BLaER1 treated with 17β-estradiol and CSF1 and Interleukin-3, amounts not matched to agents 10 nM and 100 nM (cell line): ENCODE results near the gene SLC35F4.

ENCODE experiments used
- H3K27ac ChIP-seq, 11 experiments: shearing (Covaris generic); formaldehyde crosslinking; 2 replicates each; pipeline ENCODE4 v1.8.1; 2022
- H3K27me3 ChIP-seq, 11 experiments: shearing (Covaris generic); formaldehyde crosslinking; 2 replicates each; pipeline ENCODE4 v1.8.1; 2022
- H3K36me3 ChIP-seq, 11 experiments: shearing (Covaris generic); formaldehyde crosslinking; 2 replicates each; pipeline ENCODE4 v1.8.1; 2022
- H3K4me1 ChIP-seq, 10 experiments: shearing (Covaris generic); formaldehyde crosslinking; 2 replicates each; pipeline ENCODE4 v1.8.1; 2022
- H3K4me2 ChIP-seq, 11 experiments: shearing (Covaris generic); formaldehyde crosslinking; 2 replicates each; pipeline ENCODE4 v1.8.1; 2022
- H3K4me3 ChIP-seq, 10 experiments: shearing (Covaris generic); formaldehyde crosslinking; 2 replicates each; pipeline ENCODE4 v1.8.1; 2022
- H3K9ac ChIP-seq, 11 experiments: shearing (Covaris generic); formaldehyde crosslinking; 2 replicates each; pipeline ENCODE4 v1.8.1; 2022
- H3K9me3 ChIP-seq, 11 experiments: shearing (Covaris generic); formaldehyde crosslinking; replicated peaks in 1 of 11; 2 replicates each; pipeline ENCODE4 v1.8.1; 2022
- H4K20me1 ChIP-seq, 11 experiments: shearing (Covaris generic); formaldehyde crosslinking; 2 replicates each; pipeline ENCODE4 v1.8.1; 2022
- Cebpa-rat ChIP-seq, 11 experiments: shearing (Covaris generic); IDR thresholded peaks; 2 replicates each; pipeline ENCODE4 v1.8.1; 2022

SLC35F4 gene

DNA sequence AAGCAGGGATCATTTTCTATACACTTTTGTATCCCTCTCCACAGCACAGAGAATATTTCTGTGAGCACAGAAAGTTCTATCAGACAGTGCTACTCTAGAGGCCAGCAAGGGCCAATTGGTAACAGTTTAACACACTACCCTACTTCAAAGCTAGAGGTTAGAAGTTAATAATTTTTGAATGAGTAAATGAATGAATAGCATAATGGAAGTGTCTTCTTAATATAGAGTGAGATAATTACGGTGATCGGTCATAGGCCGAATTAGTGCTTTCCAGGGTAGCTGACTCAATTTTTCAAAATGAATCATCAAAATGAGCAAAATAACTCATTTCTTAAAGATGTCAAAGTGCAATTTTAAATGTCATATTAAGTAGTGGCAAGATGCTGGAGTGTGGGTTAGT is 305.2 kb downstream of the SLC35F4 start:
- H3K4me3 ChIP-seq, result no peak overlapping the region
- no peak for TF ChIP-seq Cebpa-rat (IDR thresholded peaks at IDR 0.05)
- no peak overlapping the region for H3K9ac ChIP-seq

DNA sequence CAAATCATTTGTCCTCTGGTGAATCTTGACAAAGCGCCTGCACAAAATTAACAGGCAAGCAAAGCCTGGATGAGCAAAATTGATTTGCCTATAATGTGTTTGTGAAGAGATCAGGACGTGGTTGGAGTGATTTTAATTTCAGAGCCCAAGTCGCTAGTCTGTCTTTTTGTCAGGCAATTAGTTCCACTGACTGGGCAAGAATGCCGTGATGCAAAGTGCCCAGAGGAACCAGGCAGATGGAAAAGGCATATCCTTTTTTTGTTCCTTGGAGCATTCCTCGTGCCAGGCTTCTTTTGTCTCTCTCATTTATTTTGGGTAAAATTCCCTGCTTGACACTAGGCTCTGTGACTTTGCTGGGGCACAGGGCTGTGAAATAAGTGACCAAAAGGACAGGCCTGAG is 306.3 kb downstream of the SLC35F4 start:
- no peak for TF ChIP-seq Cebpa-rat (IDR thresholded peaks at IDR 0.05)
- Histone ChIP-seq H3K4me2 (no peak overlapping the region), H3K9me3 (peaks cover 0 to 5% (median 3%) of the 10 kb centered on the region in 11 experiments; a peak in 14 of 22 replicates), H3K4me3 (no peak overlapping the region), H4K20me1 (no peaks in the 10 kb centered on the region), H3K36me3 (no peaks in the 10 kb centered on the region), H3K27me3 (no peaks in the 10 kb centered on the region), H3K4me1 (no peaks in the 10 kb centered on the region), H3K9ac (no peak overlapping the region), H3K27ac (no peak overlapping the region)

More for the DNA sequence above, 305.2 kb downstream of the SLC35F4 start:
- Histone ChIP-seq H3K4me1 (no peaks in the 10 kb centered on the region), H3K27me3 (no peaks in the 10 kb centered on the region), H3K9me3 (no peaks in the 10 kb centered on the region), H3K4me2 (no peak overlapping the region), H3K27ac (no peak overlapping the region), H4K20me1 (no peaks in the 10 kb centered on the region), H3K36me3 (no peaks in the 10 kb centered on the region)

DNA sequence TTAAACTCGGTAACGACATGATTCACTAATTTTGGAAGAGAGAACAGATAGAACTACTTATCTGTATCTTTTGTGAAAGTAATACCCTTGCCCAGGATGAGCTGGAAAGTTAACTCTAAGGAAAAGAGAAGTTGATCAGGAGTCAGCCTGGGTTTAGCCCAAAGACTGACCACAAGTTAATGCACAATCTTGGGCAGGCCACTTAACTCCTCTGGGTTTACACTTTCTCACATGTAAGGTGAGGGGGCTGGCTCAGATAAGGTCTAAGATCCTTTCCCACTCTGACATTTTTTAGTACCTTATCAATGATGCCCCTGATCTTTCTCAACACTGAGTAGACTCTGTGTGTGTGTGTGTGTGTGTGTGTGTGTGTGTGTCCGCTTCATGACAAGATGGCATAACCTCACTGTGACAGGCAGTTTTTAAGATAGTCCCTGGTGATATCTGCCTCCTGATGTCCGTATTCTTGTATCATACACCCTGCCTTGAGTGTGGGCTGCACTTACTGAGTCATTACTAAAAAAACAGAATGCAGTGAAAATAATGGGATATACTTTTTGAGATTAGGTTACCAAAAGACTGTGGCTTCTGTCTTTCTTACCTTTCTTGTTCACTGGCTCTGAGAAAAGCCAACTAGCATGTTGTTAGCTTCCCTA is 316.0 kb downstream of the SLC35F4 start:
- H3K9ac ChIP-seq, result no peak overlapping the region
- H4K20me1 ChIP-seq, result no peaks in the 10 kb centered on the region
- H3K27me3 ChIP-seq, result no peaks in the 10 kb centered on the region
- H3K4me2 ChIP-seq, result no peak overlapping the region
- H3K4me1 ChIP-seq, result no peaks in the 10 kb centered on the region
- no peaks in the 10 kb centered on the region for H3K36me3 ChIP-seq
- H3K9me3 ChIP-seq, result peaks cover 16 to 24% (median 20%) of the 10 kb centered on the region in 11 experiments
- no peak overlapping the region for H3K4me3 ChIP-seq
- no peak for TF ChIP-seq Cebpa-rat (IDR thresholded peaks at IDR 0.05)
- H3K27ac ChIP-seq, result no peak overlapping the region

DNA sequence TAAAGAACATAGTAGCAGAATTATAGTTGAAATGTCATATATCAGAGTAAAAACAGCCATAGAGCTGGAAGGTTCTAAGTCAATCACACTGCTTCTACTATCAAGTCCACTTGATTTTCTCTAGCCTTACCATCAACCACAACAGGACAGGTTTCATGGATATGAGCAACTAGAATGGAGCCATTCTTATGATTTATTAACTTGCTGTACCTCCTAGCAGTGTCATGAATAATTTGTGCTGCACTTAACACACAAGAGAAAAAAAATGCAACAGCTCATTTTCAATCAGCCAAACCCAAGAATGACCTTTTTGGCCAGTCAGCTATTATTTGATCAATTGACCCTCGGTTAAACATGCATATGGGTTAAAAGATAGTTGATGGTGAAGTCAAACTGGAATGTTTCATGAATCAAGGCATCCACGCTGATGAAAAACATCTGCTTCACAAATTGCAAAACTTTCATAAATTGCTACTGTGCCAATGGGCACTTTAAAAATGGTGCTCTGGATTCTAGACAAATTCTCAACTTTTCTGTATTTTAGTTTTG is 316.8 kb downstream of the SLC35F4 start:
- H3K4me2 ChIP-seq, result no peak overlapping the region
- H3K36me3 ChIP-seq, result no peaks in the 10 kb centered on the region
- H3K4me3 ChIP-seq, result no peak overlapping the region
- peaks cover 14 to 24% (median 21%) of the 10 kb centered on the region in 11 experiments for H3K9me3 ChIP-seq
- H4K20me1 ChIP-seq, result no peaks in the 10 kb centered on the region
- no peak overlapping the region for H3K27ac ChIP-seq
- no peaks in the 10 kb centered on the region for H3K4me1 ChIP-seq
- no peak overlapping the region for H3K9ac ChIP-seq
- no peak for TF ChIP-seq Cebpa-rat (IDR thresholded peaks at IDR 0.05)
- no peaks in the 10 kb centered on the region for H3K27me3 ChIP-seq

DNA sequence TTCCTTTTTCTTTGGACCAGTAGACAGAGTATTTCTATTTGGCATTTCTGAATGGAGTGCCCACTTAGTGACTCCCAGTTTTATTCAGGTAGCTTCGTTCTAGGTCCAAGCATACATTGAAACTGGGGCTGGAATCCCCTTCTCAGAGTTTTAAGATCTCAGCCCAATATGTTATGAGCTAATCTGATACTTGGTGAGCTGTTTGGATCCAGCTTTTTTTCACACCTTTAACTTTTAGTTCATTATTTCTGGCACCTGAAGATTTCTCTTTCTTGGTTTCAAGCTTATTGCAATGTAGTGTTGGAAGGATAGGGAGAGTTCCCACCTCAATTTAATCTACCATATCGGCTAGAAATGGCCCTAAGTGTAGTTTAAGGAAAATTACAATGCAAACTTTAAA is 318.8 kb downstream of the SLC35F4 start:
- no peak overlapping the region for H3K4me3 ChIP-seq
- peaks cover 22 to 32% (median 28%) of the 10 kb centered on the region in 11 experiments; a peak in 21 of 22 replicates for H3K9me3 ChIP-seq
- H3K4me1 ChIP-seq, result no peaks in the 10 kb centered on the region
- no peak overlapping the region for H3K9ac ChIP-seq
- no peaks in the 10 kb centered on the region for H3K27me3 ChIP-seq
- no peaks in the 10 kb centered on the region for H3K36me3 ChIP-seq
- H3K27ac ChIP-seq, result no peak overlapping the region
- no peak overlapping the region for H3K4me2 ChIP-seq
- no peaks in the 10 kb centered on the region for H4K20me1 ChIP-seq
- TF ChIP-seq Cebpa-rat (IDR thresholded peaks at IDR 0.05), result no peak

DNA sequence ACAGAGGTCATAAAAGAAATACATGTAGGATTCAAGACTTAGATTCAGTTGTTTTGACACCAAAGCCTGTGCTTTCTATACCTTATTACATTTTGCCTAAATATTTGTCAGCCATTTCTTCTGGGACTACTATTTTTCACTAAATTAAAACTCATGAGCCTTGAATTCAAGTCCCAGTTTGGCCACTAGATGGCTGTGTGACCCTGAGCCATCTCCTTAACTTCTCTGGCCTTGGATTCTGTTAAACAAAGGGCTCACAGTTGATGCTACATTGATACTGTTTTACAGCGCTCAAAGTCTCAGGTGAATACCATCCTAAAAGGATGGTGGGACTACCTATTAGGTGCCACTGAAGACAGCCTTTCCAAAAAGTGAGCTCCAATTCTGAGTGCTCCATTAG is 332.7 kb downstream of the SLC35F4 start:
- H3K27me3 ChIP-seq, result no peaks in the 10 kb centered on the region
- no peaks in the 10 kb centered on the region for H3K9me3 ChIP-seq
- no peaks in the 10 kb centered on the region for H4K20me1 ChIP-seq
- no peak for TF ChIP-seq Cebpa-rat (IDR thresholded peaks at IDR 0.05)
- no peak overlapping the region for H3K9ac ChIP-seq
- no peaks in the 10 kb centered on the region for H3K36me3 ChIP-seq
- no peak overlapping the region for H3K27ac ChIP-seq
- no peak overlapping the region for H3K4me2 ChIP-seq
- H3K4me3 ChIP-seq, result no peak overlapping the region
- H3K4me1 ChIP-seq, result peaks cover 0 to 16% (median 8%) of the 10 kb centered on the region in 10 experiments; a peak in 8 of 20 replicates

DNA sequence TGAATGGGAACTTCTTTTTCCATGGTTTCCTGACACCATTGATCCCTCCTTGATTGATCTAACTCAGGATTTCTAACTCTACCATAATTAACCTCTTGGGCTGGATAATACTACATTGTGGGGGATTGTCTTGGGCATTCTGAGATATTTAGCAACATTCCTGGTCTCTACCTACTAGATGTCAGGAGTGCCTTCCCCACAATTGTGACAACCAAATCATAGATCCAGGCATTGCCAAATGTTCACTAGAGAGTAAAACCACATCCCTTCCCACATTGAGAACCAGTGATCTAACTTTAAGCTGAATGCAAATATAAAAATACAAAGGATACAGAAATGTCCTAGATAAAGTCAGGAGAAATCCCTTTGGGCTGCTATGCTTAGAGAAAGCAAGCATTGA is 335.3 kb downstream of the SLC35F4 start:
- peaks cover 0 to 9% (median 8%) of the 10 kb centered on the region in 10 experiments; a peak in 8 of 20 replicates for H3K4me1 ChIP-seq
- no peak overlapping the region for H3K9ac ChIP-seq

DNA sequence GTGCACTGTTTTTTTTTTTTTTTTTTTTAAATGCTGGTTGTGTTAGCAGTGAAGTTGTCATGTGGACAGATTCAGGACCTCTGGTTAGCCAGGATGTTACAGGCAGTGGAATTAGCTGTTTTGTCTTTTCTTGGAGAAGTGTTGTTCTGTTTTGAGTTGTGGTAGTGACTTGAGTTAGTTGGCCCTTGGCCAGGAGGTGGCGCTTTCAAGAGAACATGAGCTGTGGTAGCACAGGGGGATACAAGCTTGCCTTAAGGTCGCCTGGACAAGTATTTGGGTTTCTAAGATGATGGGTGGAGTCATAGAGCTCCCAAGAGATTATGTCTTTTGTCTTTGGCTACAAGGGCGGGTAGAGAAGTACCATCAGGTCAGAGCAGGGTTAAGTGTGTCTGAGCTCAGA is 338.9 kb downstream of the SLC35F4 start:
- H3K4me3 ChIP-seq, result no peak overlapping the region
- no peak overlapping the region for H3K27ac ChIP-seq
- no peaks in the 10 kb centered on the region for H3K36me3 ChIP-seq
- H3K4me1 ChIP-seq, result peaks cover 0 to 9% (median 8%) of the 10 kb centered on the region in 10 experiments; a peak in 8 of 20 replicates
- H3K9ac ChIP-seq, result no peak overlapping the region
- no peaks in the 10 kb centered on the region for H3K27me3 ChIP-seq
- H3K4me2 ChIP-seq, result no peak overlapping the region
- peaks cover 13 to 38% (median 29%) of the 10 kb centered on the region in 11 experiments; a peak in 21 of 22 replicates for H3K9me3 ChIP-seq
- no peaks in the 10 kb centered on the region for H4K20me1 ChIP-seq
- no peak for TF ChIP-seq Cebpa-rat (IDR thresholded peaks at IDR 0.05)

More for the DNA sequence above, 335.3 kb downstream of the SLC35F4 start:
- peak overlapping the region in 8 of 11 experiments; percentile 11 to 43 (median 27); a peak in 12 of 22 replicates for H3K4me2 ChIP-seq
- no peaks in the 10 kb centered on the region for H3K27me3 ChIP-seq
- H4K20me1 ChIP-seq, result no peaks in the 10 kb centered on the region
- TF ChIP-seq Cebpa-rat (IDR thresholded peaks at IDR 0.05), result no peak
- peaks cover 6 to 20% (median 15%) of the 10 kb centered on the region in 11 experiments; a peak in 17 of 22 replicates for H3K9me3 ChIP-seq
- no peak overlapping the region for H3K4me3 ChIP-seq
- H3K27ac ChIP-seq, result no peak overlapping the region
- H3K36me3 ChIP-seq, result no peaks in the 10 kb centered on the region

DNA sequence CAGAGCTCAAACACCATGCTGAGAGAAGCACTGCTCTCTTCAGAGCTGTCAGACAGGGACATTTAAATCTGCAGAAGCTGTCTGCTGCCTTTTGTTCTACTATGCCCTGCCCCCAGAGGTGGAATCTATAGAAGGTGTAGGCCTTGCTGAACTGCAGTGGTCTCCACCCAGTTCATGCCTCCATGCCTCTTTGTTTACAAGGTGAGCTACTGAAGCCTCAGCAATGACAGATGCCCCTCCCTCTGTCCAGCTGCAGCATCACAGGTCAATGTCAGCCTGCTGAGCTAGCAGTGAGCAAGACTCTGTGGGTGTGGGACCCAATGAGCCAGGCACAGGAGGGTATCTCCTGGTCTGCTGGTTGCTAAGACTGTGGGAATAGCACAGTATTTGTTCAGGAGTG is 346.8 kb downstream of the SLC35F4 start:
- H3K4me2 ChIP-seq, result no peak overlapping the region
- no peaks in the 10 kb centered on the region for H3K36me3 ChIP-seq
- H4K20me1 ChIP-seq, result no peaks in the 10 kb centered on the region
- no peaks in the 10 kb centered on the region for H3K27me3 ChIP-seq
- H3K9me3 ChIP-seq, result peaks cover 14 to 50% (median 23%) of the 10 kb centered on the region in 11 experiments
- no peak overlapping the region for H3K27ac ChIP-seq
- H3K4me1 ChIP-seq, result no peaks in the 10 kb centered on the region
- H3K9ac ChIP-seq, result no peak overlapping the region
- TF ChIP-seq Cebpa-rat (IDR thresholded peaks at IDR 0.05), result no peak
- H3K4me3 ChIP-seq, result no peak overlapping the region
